ENCODE measurements around the gene PMM2.
"Not testable (repeated sequence)": the region's sequence is repeated elsewhere in the genome, so short reads cannot be mapped to it uniquely, and the experiment has no call there.

Gene PMM2

DNA sequence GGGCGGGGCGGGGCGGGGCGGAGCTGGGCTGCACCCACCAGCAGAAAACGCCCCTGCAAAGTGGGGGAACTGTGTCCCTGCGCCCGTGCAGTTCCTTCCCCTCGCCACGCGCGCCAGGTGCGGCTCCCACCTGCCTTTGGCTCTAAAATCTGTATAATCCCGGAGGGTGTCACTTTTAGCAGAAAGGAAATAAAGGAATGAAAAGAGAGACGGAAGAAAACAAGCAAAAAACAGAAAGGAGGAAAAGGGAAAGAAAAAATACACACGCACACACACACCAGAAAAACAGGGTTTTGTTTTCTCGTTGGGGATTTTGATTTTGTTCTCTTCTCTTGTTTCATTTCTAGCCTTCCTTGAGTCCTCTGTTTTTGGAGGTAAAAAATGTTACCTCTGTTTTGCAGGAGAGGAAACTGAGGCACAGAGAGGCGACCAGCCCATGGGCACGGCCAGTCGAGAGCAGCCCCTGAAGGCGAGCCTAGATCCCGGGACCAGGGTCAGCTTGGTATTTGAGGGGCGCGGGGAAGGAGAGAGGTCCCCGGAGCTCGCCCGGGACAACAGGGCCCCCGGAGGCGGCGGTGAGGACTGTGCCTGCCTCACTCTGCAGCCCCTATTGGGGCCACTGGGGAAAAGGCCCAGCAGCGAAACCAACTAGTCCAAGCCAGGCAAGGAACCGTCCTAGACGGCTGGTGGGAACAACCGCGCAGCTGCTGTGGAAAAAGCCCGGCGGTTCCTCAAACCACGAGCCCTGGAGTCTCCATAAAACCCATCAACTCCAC lies 71.8 kb downstream of the PMM2 start:
- no peak for DNase-seq

DNA sequence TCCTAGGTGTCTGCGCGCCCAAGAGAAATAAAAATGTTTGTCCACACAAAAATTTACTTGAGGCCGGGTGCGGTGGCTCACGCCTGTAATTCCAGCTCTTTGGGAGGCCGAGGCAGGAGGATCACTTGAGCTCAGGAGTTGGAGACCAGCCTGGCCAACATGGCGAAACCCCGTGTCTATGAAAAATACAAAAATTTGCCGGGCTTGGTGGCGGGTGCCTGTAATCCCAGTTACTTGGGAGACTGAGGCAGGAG lies 72.3 kb downstream of the PMM2 start:
- not testable (repeated sequence) for DNase-seq

DNA sequence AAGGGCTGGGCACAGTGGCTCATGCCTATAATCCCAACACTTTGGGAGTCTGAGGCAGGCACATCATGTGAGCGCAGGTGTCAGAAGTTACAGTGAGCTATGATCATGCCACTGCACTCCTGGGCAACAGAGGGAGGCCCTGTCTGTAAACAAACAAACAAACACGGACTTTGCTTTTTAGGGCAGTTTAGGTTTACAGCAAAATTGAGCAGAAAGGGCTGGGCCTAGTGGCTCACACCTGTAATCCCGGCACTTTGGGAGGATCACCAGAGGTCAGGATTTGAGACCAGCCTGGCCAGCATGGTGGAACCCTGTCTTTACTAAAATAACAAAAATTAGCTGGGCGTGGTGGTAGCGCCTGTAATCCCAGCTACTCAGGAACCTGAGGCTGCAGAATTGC lies 74.4 kb downstream of the PMM2 start:
- no peak for DNase-seq

DNA sequence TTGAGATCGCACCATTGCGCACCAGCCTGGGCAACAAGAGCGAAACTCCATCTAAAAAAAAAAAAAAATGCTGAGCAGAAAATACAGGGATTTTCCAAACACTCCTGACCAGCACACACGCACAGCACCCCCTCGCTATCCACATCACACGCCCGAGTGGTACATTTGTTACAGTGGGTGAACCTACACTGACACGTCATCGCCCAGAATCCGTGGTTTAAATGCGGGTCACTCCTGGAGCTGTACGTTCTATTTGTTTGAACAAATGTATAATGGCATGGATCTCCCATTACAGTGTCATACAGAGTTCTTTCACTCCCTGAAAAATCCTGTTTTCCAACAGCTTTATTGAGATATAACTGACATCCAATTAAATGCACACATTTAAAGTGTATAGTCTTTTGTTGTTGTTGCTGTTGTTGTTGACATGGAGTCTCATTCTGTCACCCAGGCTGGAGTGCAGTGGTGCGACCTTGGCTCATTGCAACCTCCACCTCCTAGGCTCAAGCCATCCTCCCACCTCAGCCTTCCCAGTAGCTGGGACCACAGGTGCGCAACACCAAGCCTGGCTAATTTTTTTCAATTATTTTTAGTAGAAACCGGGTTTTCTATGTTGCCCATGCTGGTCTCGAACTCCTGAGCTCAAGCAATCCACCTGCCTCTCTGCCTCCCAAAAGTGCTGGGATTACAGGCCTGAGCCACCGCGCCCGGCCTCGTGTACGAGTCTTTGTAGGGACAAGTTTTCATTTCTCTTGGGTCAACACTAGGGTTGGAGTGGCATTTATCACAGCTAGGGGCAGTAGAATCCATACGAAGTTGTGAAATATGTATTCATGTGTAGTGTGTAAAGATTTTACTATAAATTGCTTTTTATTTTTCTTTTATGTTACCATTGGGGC lies 75.6 kb downstream of the PMM2 start:
- no peak for DNase-seq

DNA sequence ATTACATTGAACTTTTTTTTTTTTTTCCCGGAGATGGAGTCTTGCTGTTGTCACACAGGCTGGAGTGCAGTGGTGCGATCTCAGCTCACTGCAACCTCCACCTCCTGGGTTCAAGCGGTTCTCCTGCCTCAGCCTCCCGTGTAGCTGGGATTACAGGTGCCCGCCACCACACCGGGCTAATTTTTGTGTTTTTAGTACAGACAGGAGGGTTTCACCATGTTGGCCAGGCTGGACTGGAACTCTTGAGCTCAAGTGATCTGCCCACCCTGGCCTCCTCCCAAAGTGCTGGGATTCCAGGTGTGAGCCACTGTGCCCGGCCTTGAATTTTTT lies 76.2 kb downstream of the PMM2 start:
- not testable (repeated sequence) for DNase-seq

DNA sequence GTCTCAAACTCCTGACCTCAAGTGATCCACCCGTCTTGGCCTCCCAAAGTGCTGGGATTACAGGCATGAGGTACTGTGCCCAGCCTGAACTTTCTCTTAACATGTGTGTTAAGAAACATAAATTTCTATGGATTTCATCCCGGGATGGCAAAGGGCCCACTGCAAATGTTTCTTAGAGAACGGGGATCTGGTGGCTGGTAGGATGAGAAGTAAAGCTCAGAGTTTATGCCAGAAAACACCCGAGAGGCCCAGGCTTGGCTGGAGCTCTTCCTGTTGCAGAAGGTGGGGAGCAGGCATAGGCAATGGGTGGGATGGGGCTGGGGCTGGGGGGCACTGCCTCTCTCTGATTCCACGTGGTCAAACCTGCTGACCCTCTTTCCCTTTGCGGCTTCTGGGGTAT lies 76.7 kb downstream of the PMM2 start:
- DNase-seq: no peak

DNA sequence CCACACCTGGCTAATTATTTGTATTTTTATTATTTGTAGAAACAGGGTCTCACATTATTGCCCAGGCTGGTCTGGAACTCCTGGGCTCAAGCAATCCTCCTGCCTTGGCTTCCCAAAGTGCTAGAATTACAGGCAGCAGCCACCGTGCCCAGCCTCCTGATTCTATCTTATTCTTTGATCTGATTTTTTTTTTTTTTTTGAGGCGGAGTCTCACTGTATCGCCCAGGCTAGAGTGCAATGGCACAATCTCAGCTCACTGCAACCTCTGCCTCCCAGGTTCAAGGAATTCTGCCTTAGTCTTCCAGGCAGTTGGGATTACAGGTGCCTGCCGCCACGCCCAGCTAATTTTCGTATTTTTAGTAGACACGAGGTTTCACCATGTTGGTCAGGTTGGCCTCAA lies 77.7 kb downstream of the PMM2 start:
- not testable (repeated sequence) for DNase-seq

DNA sequence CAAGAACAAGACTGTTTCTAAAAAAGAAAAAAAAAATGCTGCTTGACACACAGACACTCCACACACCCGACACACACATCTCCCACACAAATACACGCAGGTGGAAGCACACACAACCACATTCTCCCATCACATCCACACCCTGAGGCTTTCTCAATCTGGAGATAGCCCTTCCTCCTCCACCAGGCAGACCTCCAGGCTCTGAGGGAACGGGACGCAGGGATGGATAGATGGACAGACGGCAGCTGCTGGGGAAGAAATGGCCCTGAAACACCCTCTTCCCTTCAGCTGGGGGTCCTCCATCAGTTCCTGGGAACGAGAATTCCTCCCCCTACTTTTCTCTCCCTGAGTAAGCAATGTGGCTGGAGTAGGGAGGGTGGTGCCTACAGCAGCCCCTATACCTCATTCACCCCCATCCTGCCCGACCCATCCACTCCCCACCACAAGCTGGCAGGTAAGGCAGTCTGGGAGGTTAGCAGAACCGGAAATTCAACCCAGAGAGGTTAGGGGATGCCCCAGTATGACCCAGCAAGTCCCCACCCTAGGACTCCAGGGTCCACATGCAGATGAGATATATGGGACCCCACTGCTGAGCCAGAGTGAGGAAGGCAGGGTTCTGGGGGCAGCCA lies 80.4 kb downstream of the PMM2 start:
- no peak for DNase-seq

DNA sequence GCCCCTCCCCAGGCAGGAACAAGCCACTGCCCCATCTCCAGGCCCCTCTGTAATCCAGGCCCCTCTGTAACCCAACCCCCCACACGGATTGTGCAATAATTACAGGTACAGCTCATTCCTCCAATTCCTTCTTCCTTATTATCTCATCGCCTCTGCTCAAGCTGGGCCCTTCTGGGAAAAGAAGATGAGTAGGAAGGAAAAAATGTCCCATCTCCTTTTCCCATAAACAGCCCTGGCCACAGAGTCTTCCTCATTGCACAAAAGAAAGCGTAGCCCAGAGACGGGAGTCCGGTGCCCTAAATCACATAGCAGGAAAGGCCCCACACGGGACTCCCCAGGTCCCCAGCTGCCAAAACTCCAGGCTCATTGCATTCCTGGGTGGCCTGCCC lies 80.9 kb downstream of the PMM2 start:
- DNase-seq: no peak

DNA sequence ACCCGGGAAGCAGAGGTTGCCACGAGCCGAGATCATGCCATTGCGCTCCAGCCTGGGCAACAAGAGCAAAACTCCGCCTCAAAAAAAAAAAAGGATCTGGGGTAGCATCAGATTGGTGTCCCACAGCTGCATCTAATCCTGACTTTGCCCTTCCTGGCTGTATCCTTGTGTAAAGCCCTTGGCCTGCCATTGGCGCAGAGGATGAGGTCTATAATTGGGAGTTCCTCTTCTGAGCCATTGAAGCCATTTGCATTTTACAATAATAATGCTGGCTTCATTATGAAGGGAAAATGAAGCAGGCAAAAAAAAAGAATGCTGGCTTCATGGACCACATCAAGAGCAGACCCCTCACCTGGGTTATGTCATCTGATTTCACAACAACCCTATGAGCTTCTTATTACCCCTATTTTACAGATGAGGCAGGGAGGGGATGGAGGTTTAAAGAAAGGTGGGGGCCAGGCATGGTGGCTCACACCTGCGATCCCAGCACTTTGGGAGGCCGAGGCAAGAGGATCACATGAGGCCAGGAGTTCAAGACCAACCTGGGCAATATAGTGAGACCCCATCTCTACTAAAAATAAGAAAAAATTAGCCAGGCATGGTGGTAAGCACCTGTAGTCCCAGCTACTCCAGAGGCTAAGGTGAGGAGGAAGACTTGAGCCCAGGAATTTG lies 83.3 kb downstream of the PMM2 start:
- DNase-seq: no peak

DNA sequence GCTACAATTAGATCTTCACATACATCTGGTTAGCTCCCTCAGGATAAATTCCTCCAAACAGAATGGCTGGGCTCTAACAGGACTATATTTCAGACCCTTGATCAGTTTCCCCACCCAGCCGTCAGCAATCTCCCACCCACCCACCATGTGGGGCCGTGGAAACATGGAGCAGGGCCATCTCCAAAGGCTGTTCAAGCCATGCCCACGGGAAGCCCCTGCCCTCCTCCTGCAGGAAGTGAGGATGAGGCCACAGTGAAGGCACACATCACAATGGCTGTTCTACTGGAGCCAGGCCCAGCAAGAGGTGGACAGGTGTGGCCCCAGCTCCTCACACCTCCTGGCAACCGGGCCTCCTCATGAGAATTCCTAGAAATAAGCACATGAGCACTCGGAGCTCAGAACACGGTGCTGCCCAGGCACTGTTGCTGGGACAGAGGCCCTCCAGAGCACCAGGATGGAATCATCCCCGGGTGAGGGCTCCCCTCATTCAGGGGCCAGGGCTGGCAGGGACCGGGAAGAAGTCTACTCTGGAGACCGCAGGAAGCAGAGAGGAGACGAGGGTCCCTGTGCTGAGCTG lies 84.5 kb downstream of the PMM2 start, which contains the start of gene LITAFD:
TSS of gene LITAFD (plus strand) at position 311 of the 577 bp plus-strand sequence. CDS start 2,005 bp downstream, outside the sequence.
- no peak for DNase-seq

DNA sequence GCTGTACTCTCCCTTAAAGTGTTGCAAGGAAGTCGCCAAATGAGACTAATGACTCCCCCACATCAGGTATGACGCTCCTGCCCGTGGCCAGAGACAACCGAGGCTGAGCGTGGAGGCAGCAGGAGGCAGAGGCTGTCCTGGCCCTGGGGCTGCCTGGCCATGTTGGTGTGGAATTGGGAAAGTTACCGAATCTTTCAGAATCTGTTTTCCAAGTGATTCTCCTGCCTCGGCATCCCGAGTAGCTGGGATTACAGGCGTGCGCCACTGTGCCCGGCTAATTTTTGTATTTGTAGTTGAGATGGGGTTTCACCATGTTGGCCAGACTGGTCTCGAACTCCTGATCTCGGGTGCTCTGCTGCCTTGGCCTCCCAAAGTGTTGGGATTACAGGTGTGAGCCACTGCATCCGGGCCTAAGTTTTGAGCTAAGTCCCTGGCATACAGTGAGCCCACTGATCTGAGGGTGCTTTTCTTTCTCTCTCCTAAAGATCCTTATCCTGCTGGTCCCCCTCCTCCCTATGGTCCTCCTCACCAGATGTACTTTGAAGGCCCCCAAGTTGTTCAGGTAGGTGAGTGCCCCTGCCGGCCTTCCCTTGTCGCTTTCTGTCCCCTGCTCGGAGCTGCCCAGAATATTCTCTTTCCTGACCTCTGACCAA lies 85.2 kb downstream of the PMM2 start:
- DNase-seq: no peak

DNA sequence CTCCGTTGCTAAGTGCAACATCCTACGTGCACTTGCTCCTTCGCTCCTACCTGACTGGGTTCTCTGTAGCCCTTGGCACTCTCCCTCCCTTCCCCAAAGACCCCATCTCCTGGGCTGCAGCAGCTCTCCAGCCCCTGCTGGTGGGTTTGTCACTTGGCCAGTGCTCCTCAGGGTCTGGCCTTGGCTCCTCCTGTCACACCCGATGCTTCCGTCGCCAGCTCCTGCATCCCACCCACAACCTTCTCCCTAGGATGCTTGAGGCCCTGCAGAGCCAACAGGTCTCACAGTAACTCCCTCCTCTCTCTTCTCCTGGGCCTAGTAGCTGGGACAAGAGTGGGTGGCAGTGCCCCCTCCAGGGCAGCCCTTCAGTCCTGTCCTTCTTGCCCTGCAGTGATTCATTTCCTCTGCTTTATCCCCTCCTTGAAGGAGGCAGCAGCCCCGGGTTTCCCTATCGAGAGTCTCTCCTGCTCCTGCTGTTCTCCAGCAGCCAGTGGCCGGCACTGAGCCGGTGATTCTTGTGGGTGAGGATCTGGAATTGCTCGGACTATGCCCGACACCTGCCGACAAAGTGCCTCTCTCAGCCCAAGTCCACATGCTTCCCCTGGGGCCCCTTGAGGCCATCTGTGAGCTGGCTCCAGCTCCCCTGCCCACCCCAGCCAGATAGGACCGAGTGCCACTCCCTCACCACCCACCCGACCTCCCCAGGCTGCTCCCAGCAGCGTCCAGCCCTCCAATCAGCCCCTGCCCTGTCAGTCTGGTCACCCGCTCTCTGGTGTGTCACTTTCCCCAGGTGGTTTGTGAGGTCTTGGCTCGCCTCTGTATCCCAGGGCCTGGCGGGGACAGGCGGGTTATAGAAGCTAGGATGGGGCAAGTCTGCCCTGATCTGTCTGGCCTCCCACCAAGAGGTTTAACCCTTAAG lies 88.3 kb downstream of the PMM2 start:
- DNase-seq: peak in 2 of 3 experiments; percentile 49 to 52

DNA sequence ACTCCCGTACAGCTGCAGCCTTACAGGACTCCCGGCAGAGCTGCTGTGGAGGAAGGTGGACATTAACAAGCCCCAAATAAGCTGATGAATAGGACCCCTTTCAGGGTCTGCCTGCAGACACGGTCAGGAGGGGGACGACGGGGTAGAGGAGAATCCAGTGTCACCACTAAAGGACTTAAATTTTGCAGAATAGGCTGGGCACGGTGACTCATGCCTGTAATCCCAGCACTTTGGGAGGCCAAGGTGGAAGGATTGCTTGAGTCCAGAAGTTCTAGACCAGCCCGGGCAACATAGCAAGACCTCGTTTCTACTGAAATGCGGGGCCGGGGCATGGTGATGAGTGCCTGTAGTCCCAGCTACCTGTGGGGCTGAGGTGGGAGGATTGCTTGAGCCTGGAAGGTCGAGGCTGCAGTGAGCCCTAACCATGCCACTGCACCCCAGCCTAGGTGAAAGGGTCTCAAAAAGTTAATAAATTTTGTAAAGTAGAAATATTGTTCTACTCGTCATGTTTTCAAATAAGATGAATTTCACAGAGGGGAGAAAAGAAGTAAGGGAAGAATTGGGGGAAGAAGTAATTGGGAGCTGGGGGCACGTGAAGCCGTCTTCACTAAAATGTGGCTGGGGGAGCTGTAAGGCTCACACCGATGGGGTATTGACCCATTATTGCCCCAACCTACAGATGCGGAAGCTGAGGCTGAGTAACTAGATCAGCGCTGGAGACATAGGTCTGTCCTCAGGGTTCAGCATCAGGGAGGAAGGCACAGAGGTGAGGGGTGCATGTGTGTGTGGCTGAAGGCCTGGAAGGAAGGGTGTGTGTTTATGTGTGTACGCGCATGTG lies 89.2 kb downstream of the PMM2 start:
- DNase-seq: no peak

DNA sequence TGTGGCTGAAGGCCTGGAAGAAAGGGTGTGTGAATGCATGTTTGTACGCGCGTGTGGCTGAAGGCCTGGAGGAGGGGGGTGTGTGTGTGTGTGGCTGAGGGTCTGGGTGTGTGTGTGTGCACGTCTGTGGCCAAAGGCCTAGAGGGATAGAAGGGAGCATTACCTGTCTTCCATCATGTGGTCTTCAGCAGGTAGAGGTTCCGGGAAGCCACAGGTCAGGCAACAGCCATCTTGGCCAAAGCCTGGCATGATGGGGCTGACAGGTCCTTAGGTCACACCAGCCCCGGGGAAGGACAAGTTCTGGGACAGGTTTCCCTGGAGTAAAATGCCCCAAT lies 89.8 kb downstream of the PMM2 start:
- no peak for DNase-seq

DNA sequence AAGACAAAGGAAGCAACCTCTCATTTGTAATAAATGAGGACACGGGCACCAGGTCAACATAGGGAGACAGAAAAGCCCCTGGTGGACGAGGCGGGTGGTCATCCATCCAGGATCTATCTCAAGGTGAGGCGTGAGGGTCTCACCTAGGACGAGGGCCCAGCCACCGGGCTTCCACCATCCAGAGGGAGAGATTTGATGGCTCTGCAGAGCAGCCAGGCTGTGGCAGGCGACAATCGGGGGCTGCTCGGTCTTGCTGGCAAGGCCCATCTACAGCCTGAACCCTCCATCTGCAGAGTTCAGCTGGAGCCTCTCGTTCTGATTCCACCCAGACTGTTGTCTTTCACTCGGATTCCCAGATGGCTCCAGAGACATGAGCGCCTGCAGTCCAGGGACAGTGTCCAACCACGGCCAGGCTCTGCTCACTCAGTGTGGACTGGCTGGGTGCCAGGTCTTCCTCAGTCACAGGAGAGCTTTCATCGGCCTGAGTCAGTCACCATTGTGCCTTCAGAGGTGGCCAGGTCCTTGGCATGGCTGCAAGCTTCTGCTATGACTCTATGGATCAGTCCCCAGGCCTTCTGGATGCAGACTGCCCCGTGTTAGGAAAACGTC lies 90.4 kb downstream of the PMM2 start:
- no peak for DNase-seq

DNA sequence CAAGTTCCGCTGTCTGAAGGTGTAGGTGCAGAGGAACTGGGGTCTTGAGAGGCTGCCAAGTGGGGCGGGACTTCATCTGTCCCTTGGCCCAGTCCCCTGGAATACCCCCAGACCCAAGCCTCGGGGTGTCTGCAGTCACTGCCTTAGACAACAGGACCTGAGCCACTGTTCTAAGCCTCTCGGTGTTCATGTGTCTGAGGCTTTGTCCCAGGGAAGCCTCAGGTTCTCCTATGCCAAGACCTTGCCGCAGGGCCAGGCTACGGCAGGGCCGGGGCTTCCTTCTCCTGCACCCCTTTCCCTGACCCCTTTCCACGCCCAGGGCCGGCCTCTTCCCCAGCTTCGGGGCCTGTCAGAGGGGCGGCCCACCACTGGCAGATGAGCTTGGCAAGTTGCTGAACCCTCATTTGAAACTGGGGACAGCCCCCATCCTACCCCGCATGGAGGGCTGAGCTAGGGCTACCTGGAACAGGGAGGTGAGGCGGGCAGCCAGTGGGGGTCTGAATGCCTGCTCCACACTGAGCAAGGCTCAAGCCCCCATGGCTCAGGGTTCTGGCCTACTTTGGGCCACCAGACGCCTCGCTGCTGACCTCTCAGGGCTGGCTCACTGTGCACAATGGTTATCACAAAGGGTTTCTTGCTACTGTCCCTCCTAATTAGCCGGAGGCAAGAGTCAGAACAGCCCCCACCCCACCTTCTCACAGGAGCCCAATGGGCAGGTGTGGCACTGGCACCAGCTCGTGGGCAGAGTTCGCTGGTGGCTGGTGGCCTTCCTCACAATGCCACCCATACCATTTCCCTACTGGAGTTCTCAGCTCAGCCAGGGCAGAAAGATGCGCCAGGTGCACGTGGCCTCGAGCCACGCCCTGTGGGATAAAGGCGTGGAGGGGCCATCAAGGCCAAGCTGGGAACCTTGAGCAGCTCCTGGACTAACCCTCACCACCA lies 91.6 kb downstream of the PMM2 start:
- no peak for DNase-seq

DNA sequence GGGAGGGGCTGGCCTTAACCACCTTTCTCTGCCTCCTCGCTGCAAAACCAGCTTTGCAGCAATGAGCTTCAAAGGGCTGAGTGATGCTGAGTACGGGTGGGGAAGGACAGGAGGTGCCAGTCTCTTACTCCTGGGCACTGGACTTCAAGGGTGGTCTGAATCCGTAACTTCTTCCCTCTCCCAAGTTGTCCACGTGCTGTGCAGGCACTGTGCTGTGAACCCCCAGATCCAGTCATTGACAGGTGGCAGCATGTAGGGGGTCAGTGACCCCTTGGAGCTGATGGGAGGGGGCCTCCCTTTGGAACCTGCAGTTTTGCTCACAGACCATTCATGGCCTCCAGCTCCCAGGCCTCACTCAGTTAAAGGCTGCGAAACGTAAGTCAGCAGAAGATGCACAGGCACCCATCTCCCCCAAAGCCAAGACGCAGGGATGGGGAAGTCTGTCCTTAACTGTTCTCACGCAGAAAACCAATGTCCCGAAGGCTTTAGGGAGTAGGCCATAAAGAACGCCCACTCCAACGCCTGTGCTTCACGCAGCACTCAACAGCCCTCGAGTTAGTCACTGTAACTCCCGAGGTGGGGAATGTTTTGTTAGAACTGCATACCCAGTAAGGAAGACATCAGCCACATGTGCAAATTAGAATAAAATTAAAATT lies 92.4 kb downstream of the PMM2 start:
- DNase-seq: no peak
